Peyer's patch (tissue), 4 donors: ENCODE results near the gene ATP1B2.

Source experiments
- POLR2A ChIP-seq, 2 donors: fragments of 450-650 bp; IDR thresholded peaks; one replicate each; pipeline ENCODE4 v1.5.1; 2017; ENCODE audit warnings: antibody characterized with exemption in 2 of 2, mild to moderate bottlenecking in 2 of 2, moderate library complexity in 2 of 2
- TF ChIP-seq, protein P1 (sequence below), 6 experiments: fragments of 450-650 bp in 4 of 6; fragments of 200-600 bp in 2 of 6; sonication (generic) in 1 of 6; IDR thresholded peaks; one replicate each; pipeline ENCODE4 v1.5.1; 2017 to 2019; ENCODE audit warnings: antibody characterized with exemption in 6 of 6, mild to moderate bottlenecking in 3 of 6, moderate library complexity in 1 of 6

DNA sequence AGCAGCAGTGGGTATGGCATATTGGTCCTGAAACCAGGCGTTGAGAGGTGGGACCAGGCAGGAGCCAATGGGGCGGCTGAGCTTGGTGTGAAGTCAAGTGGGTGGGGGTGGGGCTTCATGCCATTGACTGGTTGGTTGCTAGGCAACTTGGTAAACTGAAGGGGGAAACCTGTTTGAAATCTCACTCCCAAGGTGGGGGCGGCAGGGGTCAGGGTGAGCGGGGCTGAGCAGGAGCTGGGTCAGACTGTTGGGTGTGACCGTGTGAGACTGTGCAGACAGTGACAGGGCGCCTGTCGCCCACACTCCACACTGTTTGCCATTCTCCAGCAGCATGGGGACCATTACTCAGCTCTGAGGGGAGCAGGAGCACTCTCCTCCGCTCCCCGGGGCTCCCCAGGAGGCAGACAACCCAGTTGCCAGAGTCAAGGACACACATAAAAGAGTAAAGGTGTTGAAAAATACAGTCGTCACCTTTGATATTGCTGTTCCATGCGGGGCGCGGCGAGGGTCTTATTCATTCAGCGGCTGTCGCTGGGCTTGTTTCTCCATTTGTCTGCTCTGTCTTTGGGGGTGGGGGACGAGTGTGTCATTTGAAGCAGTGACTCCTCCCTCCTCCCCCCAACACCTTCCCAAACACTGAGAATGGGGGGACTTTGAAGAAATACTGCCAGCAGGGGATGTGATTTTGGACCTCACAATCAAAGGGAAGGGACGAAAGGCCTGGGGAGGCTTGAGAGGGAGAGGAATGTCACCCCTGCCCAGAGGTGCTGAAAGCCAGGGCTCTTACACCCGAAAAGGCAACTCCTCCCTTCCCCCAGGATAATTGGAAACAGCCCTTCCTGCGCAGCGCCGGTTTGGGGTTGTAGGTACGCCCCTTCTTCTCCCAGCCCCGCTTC, 53.1 kb downstream of the ATP1B2 start:
- TF ChIP-seq, protein P1, sequence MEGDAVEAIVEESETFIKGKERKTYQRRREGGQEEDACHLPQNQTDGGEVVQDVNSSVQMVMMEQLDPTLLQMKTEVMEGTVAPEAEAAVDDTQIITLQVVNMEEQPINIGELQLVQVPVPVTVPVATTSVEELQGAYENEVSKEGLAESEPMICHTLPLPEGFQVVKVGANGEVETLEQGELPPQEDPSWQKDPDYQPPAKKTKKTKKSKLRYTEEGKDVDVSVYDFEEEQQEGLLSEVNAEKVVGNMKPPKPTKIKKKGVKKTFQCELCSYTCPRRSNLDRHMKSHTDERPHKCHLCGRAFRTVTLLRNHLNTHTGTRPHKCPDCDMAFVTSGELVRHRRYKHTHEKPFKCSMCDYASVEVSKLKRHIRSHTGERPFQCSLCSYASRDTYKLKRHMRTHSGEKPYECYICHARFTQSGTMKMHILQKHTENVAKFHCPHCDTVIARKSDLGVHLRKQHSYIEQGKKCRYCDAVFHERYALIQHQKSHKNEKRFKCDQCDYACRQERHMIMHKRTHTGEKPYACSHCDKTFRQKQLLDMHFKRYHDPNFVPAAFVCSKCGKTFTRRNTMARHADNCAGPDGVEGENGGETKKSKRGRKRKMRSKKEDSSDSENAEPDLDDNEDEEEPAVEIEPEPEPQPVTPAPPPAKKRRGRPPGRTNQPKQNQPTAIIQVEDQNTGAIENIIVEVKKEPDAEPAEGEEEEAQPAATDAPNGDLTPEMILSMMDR (IDR thresholded peaks at IDR 0.05) = no peak
- no peak for TF ChIP-seq POLR2A (IDR thresholded peaks at IDR 0.05)
